AG09319 (cell line): ENCODE data around the gene MOB3A.

Source experiments
- DNase-seq: peaks from one replicate; pipeline ENCODE4 v3.0.0-alpha.2; 2010; ENCODE audit warnings: low read depth; ENCODE audit errors: extremely low read depth
- TF ChIP-seq, protein P1 (sequence below): IDR thresholded peaks from 2 replicates; pipeline ENCODE4 v1.5.1; 2011; ENCODE audit warnings: low read depth, mild to moderate bottlenecking, inconsistent platforms, low read length, moderate library complexity

MOB3A gene

DNA sequence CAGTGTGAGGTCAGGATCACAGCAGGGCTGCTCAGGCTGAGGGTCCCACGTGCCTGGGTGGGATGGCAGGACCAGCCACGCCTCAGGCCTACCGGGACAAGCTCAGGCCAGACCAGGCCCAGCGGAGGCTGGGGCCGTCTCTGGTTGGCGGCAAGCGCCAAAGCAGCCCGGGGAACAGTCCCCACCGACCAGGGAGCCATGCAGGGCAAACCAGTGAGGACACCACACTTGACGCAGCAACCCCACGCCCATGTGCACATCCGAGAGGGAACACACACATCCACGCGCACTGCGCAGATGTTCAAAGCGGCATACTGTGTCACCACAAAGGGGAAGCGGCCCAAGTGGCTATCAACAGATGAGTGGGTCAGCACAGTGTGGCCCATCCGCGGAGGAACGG is 15.8 kb upstream of the MOB3A start:
- DNase-seq, result no peak
- TF ChIP-seq, protein P1, sequence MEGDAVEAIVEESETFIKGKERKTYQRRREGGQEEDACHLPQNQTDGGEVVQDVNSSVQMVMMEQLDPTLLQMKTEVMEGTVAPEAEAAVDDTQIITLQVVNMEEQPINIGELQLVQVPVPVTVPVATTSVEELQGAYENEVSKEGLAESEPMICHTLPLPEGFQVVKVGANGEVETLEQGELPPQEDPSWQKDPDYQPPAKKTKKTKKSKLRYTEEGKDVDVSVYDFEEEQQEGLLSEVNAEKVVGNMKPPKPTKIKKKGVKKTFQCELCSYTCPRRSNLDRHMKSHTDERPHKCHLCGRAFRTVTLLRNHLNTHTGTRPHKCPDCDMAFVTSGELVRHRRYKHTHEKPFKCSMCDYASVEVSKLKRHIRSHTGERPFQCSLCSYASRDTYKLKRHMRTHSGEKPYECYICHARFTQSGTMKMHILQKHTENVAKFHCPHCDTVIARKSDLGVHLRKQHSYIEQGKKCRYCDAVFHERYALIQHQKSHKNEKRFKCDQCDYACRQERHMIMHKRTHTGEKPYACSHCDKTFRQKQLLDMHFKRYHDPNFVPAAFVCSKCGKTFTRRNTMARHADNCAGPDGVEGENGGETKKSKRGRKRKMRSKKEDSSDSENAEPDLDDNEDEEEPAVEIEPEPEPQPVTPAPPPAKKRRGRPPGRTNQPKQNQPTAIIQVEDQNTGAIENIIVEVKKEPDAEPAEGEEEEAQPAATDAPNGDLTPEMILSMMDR, result no peak

DNA sequence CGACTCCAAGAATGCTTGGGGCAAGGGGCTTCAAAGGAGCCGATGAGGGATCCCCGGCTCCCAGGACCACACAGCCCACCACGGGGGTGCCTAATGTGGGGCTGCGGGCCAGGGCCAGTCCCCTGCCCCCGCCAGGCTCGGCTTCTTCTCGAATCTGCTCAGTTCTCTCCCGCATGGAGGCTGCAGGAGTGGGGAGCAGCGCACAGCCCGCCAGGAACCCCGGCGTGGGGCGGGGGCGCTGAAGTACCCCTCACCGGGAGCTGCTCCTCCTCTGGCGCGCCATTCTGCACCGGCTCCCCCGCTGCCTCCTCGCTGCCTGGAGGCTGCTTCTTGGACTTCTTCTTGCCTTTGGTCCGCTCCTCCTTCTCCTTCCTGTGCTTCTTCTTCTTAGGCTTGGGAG is 15.3 kb upstream of the MOB3A start:
- DNase-seq, result no peak
- TF ChIP-seq, protein P1, result no peak

DNA sequence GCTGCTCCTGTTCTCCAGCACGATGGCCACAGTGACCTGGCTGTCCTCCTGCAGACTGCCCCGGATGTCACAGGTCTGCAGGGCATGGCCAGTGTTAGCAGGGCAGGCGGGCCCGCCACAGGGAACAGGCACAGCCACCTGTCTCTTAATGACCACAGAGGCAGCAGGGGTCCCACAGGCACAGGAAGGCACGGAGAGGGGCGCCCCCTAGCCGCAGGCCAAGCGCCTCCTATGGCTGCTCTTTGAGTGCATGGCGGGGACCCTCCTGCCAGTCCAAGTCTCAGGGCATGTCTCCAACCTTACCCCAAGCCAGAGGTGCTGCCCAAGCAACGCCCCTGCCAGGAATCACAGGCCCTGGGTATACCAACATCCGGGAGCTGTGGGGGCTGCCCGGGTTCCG is 14.7 kb upstream of the MOB3A start:
- TF ChIP-seq, protein P1, result no peak
- DNase-seq, result no peak

DNA sequence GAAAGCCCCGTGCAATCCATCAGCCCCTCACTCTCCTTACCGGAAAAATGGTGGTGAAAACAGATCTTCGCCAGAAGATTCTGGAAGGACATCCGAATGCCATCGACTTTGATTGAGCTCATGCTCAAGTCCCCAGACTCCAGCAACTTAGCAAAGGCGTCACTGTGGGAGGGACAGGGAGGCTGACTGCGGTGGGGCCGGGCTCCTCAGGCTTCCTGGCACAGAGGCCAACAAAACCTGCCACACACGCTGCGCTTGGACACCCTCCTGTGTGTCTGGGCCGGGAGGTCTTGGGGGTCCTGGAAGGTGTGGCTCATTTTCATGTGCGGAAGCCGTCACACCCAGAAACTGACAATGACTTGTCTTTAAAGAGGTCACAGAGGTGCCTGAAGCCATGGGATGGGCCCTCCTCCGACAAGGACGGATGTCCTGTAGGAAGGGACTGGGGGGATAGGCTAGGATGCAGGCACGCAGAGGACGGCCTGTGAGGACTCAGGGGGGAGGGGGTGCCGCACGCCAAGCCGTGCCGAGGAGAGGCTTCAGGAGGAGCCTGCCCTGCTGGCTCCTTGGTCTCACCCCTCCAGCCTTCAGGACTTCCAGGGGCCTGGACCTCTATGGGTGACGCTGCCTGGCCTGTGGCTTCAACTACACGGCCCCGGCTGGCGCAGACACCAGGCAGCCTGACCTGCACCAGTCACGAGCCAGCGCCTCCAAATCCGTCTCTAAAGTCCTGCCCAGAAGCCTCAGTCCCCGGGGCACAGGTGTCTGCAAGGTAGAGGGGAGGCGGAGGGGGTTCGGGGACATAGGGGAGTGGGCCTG is 13.1 kb upstream of the MOB3A start:
- TF ChIP-seq, protein P1, result no peak
- DNase-seq, result no peak

DNA sequence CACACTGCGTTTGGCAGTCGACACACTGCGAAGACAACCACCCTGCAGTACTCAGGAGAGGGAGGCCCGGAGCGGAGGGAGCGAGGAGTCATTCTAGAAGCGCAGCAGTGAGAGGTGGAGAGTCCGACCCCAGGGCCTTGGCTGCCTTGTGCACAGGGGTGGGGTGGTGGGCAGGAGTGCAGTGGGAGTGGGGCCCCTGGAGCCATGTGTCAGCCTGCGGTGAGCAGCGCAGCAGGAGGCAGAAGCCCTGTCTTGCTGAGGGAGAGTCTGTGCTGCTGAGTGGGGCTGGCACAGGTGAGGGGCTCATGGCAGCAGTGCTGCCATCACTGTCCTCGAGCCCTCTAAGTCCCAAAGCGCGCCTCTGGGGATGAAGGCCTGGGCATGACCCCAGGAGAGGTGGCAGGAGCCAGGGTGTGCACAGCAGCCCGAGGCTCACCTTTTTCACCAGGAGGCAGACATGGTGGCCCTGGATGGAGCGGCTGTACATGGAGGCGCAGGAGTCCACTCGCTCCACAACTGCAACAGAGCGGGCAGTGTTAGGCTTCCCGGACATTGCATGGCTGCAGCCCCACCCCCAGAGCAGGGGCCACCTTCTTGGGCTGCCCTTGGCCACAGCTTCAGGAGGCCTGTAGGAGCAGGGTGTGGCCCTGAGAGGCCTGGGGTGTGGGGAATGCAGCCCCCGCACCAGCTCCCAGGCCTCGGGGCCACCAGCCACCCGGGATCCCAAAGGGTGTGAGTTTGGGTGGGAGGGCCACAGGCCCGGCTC is 12.3 kb upstream of the MOB3A start:
- TF ChIP-seq, protein P1, result no peak
- no peak for DNase-seq

DNA sequence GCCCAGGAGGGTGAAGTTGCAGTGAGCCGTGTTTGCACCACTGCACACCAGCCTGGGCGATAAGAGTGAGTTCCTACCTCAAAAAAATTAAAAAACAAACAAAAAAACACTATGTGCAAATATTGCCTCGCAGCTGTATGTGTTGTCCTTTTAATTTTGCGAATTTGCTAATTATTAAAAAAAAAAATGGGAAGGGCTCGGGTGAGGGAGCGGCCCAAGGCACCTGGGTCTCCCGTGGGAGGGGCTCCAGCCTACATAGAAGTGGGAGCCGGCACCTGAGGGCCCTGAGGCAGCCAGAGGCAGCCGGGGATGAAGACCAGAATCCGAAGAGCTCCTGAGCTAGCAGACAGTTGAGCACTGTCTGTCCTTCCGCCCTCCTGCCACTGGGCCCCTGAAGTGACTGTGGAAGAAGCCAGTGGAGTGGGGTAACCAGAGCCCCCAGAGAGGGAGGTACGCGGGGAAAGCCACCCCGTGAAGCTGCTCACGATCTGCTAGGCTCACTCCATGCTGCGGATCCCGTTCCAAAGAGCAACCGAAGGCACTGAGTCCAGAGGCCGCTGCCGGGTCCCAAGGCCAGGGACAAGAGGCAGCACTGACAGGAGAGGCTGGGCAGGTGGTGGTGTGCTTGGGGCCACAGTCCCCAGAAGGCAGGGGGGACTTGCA is 7.0 kb upstream of the MOB3A start:
- TF ChIP-seq, protein P1, result no peak
- no peak for DNase-seq
